SU-DHL-6 (cell line): ENCODE data around the gene ZNF841.

Experiments
- CTCF ChIP-seq: fragments of 200-600 bp; sonication (generic); IDR thresholded peaks from one replicate; pipeline ENCODE4 v1.5.1; 2017; ENCODE audit warnings: antibody characterized with exemption, mild to moderate bottlenecking, low read length, moderate library complexity; ENCODE audit not compliant: insufficient read depth, poor library complexity, severe bottlenecking
- EZH2phosphoT487 ChIP-seq: fragments of 200-600 bp; sonication (generic), shearing (Covaris generic); conservative IDR thresholded peaks from 2 replicates; pipeline ENCODE4 v1.6.1; 2018; ENCODE audit warnings: mild to moderate bottlenecking, antibody characterized with exemption, low read length, moderate library complexity, mixed read lengths

GRCh38 chr19:52112624-52113023 is 17.1 kb upstream of the ZNF841 start:
- TF ChIP-seq CTCF = no peak
- no peak for TF ChIP-seq EZH2phosphoT487
